Mesenchymal stem cell (in vitro differentiated cells and primary cell): ENCODE measurements around the gene SRXN1.

Experiments used
- DNase-seq: peaks from one replicate; pipeline ENCODE4 v3.0.0-alpha.2; 2013
- H2AFZ ChIP-seq: one replicate; pipeline ENCODE4 v1.6.1; 2013; ENCODE audit warnings: low read depth, mild to moderate bottlenecking, control low read depth, inconsistent platforms, low read length, moderate library complexity
- H2AK5ac ChIP-seq: 2 replicates; pipeline ENCODE4 v1.6.1; 2013; ENCODE audit warnings: low read length, moderate library complexity, mild to moderate bottlenecking, inconsistent platforms; ENCODE audit not compliant: severe bottlenecking
- H2BK120ac ChIP-seq: one replicate; pipeline ENCODE4 v1.6.1; 2013; ENCODE audit warnings: low read depth, mild to moderate bottlenecking, inconsistent platforms, low read length, moderate library complexity
- H2BK12ac ChIP-seq, 2 experiments: one replicate each; pipeline ENCODE4 v1.6.1; 2013; ENCODE audit warnings: inconsistent platforms in 2 of 2, low read length in 2 of 2, mild to moderate bottlenecking in 2 of 2, moderate library complexity in 2 of 2, control low read depth in 1 of 2
- H2BK15ac ChIP-seq: one replicate; pipeline ENCODE4 v1.6.1; 2013; ENCODE audit warnings: mild to moderate bottlenecking, low read depth, inconsistent platforms; ENCODE audit not compliant: poor library complexity, severe bottlenecking
- H2BK5ac ChIP-seq: 2 replicates; pipeline ENCODE4 v1.6.1; 2013; ENCODE audit warnings: low read depth, mild to moderate bottlenecking, low read length, control low read depth, inconsistent platforms; ENCODE audit not compliant: poor library complexity, severe bottlenecking
- H3K14ac ChIP-seq, 2 experiments: one replicate each; pipeline ENCODE4 v1.6.1; 2013; ENCODE audit warnings: inconsistent platforms in 2 of 2, low read length in 2 of 2, control low read depth in 1 of 2, mild to moderate bottlenecking in 1 of 2, moderate library complexity in 1 of 2
- H3K18ac ChIP-seq, 2 experiments: one replicate each; pipeline ENCODE4 v1.6.1; 2013; ENCODE audit warnings: inconsistent platforms in 2 of 2, low read length in 2 of 2, control low read depth in 1 of 2, low read depth in 1 of 2, mild to moderate bottlenecking in 1 of 2
- H3K23ac ChIP-seq, 2 experiments: one replicate each; pipeline ENCODE4 v1.6.1; 2013; ENCODE audit warnings: inconsistent platforms in 2 of 2, low read length in 2 of 2, mild to moderate bottlenecking in 2 of 2, moderate library complexity in 2 of 2, control low read depth in 1 of 2
- H3K27ac ChIP-seq: 2 replicates; pipeline ENCODE4 v1.5.1; 2013; ENCODE audit warnings: mild to moderate bottlenecking, moderate library complexity, low read length, control low read depth, inconsistent platforms; ENCODE audit not compliant: poor library complexity, severe bottlenecking
- H3K27me3 ChIP-seq, 2 experiments: 2 replicates each; pipeline versions ENCODE4 v1.6.1 to v1.7.0; 2013; ENCODE audit warnings: low read length in 2 of 2, mild to moderate bottlenecking in 2 of 2, moderate library complexity in 2 of 2, control low read depth in 1 of 2, inconsistent platforms in 1 of 2; ENCODE audit not compliant: control insufficient read depth in 1 of 2, insufficient read depth in 1 of 2
- H3K36me3 ChIP-seq, 2 experiments: 2 replicates each; pipeline versions ENCODE4 v1.6.1 to v1.7.0; 2013; ENCODE audit warnings: low read length in 2 of 2, control low read depth in 1 of 2, inconsistent platforms in 1 of 2, low read depth in 1 of 2, mild to moderate bottlenecking in 1 of 2; ENCODE audit not compliant: insufficient read depth in 2 of 2, control insufficient read depth in 1 of 2
- H3K4ac ChIP-seq, 2 experiments: one replicate each; pipeline ENCODE4 v1.6.1; 2013; ENCODE audit warnings: inconsistent platforms in 2 of 2, low read length in 2 of 2, mild to moderate bottlenecking in 2 of 2, moderate library complexity in 2 of 2, control low read depth in 1 of 2, low read depth in 1 of 2
- H3K4me1 ChIP-seq: 2 replicates; pipeline ENCODE4 v1.6.1; 2013; ENCODE audit warnings: low read depth, low read length, control low read depth; ENCODE audit not compliant: control insufficient read depth, insufficient read depth
- H3K4me2 ChIP-seq: 2 replicates; pipeline ENCODE4 v1.6.1; 2013; ENCODE audit warnings: low read length, mild to moderate bottlenecking, inconsistent platforms; ENCODE audit not compliant: poor library complexity, severe bottlenecking
- H3K4me3 ChIP-seq, 2 experiments: 2 replicates each; pipeline versions ENCODE4 v1.5.1 to v1.7.0; 2013; ENCODE audit warnings: low read length in 2 of 2, mild to moderate bottlenecking in 2 of 2, control low read depth in 1 of 2, low read depth in 1 of 2; ENCODE audit not compliant: insufficient read depth in 1 of 2
- H3K79me1 ChIP-seq: replicated peaks from 2 replicates; pipeline ENCODE4 v1.6.1; 2013; ENCODE audit warnings: mild to moderate bottlenecking, control low read depth, low read length, inconsistent platforms; ENCODE audit not compliant: poor library complexity, severe bottlenecking
- H3K9ac ChIP-seq: 2 replicates; pipeline ENCODE4 v1.7.0; 2013; ENCODE audit warnings: mild to moderate bottlenecking, low read length, moderate library complexity
- H3K9me3 ChIP-seq: 2 replicates; pipeline ENCODE4 v1.7.0; 2013; ENCODE audit warnings: mild to moderate bottlenecking, low read length; ENCODE audit not compliant: control insufficient read depth
- H4K8ac ChIP-seq: one replicate; pipeline ENCODE4 v1.6.1; 2013; ENCODE audit warnings: inconsistent platforms, mild to moderate bottlenecking, low read length, moderate library complexity
- H4K91ac ChIP-seq: one replicate; pipeline ENCODE4 v1.6.1; 2013; ENCODE audit warnings: mild to moderate bottlenecking, low read length, inconsistent platforms
- WGBS: methylation state at CpG from one replicate; pipeline ENCODE4 v1.1.7; 2013; ENCODE audit warnings: mixed read lengths; 5-methylcytosine and 5-hydroxymethylcytosine counted together

The SRXN1 gene

DNA sequence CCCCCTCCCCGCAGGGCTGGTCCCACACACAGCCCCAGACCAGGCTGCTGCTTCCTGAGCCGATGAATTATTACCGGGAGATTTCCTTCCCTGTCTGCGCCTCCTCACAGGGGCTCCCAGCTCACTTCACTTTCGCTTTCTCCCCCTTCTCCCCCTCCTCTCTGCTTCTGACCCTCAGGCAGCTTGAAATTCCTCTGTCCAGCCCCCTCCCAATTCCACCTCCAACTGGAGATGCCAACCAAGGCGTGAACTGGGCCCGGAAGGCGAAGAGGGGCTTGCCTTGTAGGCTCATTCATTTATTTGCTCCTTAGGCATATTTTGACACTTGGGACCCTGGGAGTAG, 41.2 kb downstream of the SRXN1 start:
- Histone ChIP-seq H3K4me3 (no peak overlapping the region), H3K79me1 (no peaks in the 10 kb centered on the region), H2BK12ac (no peak overlapping the region), H2AFZ (no peak overlapping the region), H4K91ac (no peak overlapping the region), H2BK120ac (no peak overlapping the region), H4K8ac (no peak overlapping the region), H3K14ac (no peak overlapping the region), H2AK5ac (no peak overlapping the region), H3K36me3 (no peaks in the 10 kb centered on the region), H3K4me1 (peaks cover 12% of the 10 kb centered on the region), H2BK15ac (no peak overlapping the region), H3K27ac (no peak overlapping the region), H3K9ac (no peak overlapping the region), H2BK5ac (no peak overlapping the region), H3K18ac (no peak overlapping the region), H3K23ac (no peak overlapping the region), H3K4ac (no peak overlapping the region), H3K27me3 (peaks cover 76 to 81% of the 10 kb centered on the region in 2 experiments), H3K4me2 (no peak overlapping the region), H3K9me3 (no peaks in the 10 kb centered on the region)
- no peak for DNase-seq
- 18% methylated on average over 8 of the region's 8 CpGs for WGBS

DNA sequence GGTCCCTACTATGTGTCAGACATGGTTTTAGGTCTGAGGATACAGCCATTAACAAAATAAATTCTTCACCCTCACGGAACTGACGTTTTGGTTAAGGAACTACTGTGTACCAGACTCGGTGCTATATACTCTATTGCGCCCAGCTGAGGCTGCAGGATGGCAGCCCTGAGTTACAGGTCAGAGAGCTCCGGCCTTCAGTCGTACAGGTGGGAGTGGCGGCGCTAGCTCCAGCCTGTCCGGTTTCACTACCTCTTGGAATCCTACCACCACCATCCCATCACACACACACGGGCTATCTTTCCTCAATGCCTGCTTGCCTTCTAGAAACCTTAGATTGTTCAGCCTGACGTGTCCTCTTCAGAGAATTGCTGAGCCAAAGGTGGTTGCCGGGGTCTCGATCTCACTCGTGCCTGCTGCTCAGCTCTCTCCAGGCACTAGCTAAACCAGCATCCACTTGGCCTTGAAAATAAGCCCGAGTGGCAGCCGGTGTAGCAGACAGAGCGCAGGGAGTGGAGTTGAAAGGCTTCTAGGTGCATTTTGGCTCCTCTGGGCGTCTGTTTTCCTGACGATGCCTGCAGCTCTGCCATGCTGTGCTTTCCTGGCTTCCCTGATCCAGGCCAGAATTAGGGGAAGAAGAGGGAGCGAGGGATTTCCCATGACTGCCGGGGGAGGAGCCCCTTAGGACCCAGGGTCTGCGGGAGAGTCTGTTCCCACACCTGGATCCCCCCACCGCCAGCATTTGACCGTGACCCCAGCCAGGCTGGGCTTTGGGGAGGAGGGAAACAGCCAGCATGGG, 41.8 kb downstream of the SRXN1 start:
- no peak for DNase-seq
- H3K27ac ChIP-seq = no peak overlapping the region
- no peak overlapping the region for H3K14ac ChIP-seq
- peak overlapping the region; percentile 20 for H4K8ac ChIP-seq
- H4K91ac ChIP-seq = no peak overlapping the region
- no peak overlapping the region for H2BK12ac ChIP-seq
- H3K4me3 ChIP-seq = no peak overlapping the region
- H3K27me3 ChIP-seq = peaks cover 77 to 83% of the 10 kb centered on the region in 2 experiments
- no peak overlapping the region for H2BK5ac ChIP-seq
- H2BK120ac ChIP-seq = no peak overlapping the region
- H3K9me3 ChIP-seq = no peaks in the 10 kb centered on the region
- no peak overlapping the region for H3K4ac ChIP-seq
- H2AFZ ChIP-seq = no peak overlapping the region
- peak overlapping the region in 1 of 2 experiments; percentile 17 for H3K23ac ChIP-seq
- H3K36me3 ChIP-seq = no peaks in the 10 kb centered on the region
- H3K9ac ChIP-seq = no peak overlapping the region
- no peak overlapping the region for H3K18ac ChIP-seq
- no peak overlapping the region for H3K4me2 ChIP-seq
- no peak overlapping the region for H2BK15ac ChIP-seq
- H3K79me1 ChIP-seq = no peaks in the 10 kb centered on the region
- peaks cover 12% of the 10 kb centered on the region for H3K4me1 ChIP-seq
- WGBS = 65% methylated on average over 24 of the region's 24 CpGs
- no peak overlapping the region for H2AK5ac ChIP-seq

DNA sequence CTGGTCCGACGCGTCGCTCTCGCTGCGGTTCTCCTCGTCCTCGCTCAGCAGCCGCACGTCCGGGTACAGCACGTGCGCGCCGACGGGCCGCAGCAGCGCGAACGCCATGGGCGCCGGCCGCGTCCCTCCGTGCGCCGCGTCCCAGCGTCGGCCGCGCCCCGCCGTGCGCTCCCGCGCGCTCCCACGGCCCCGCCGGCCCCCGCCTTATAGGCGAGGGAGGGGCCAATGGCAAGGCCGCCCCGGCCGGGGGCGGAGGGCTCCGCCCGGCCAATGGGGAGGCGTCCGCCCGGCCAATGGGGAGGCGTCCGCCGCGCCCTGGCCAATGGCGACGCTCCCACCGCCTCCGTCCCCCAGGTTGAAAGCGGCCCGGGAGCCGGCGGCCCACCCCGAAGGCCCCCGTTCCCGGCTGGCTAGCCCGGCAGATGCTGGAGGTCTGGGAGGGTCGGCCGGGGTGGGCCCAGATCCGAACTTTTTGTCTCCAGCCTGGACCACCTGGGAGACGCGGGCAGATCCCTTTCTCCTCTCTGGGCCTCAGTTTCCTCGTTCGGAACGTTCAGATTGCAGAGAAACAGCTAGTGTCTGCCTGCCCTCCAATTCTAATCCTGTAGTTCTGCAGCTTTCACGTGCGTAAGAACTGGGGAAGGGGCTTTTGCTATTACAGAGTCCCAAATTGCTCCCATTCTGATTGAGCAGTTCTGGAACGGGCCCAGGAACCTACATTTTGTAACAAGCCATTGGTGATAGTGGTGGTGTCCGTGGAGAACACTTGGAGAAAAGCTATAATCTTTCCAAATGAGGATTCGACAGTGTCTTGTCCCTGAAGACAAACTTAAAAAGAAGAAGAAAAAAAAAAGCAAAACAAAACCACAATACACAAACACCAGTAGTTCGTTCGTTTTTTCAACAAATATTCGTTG, 42.6 kb downstream of the SRXN1 start, which contains the start of gene TCF15:
TSS of gene TCF15 (minus strand) at position 180 of the 917 bp plus-strand sequence. CDS start at position 108, 72 bp downstream.
- WGBS = 16% methylated on average over 79 of the region's 84 CpGs

More for the DNA sequence above, 42.6 kb downstream of the SRXN1 start, which contains the start of gene TCF15:
- no peaks in the 10 kb centered on the region for H3K36me3 ChIP-seq
- H3K4me1 ChIP-seq = peaks cover 12% of the 10 kb centered on the region
- peak within 1 kb of the TSS in 1 of 2 experiments; percentile 14 for H3K4me3 ChIP-seq
- no peak within 1 kb of the TSS for H2BK15ac ChIP-seq
- no peak within 1 kb of the TSS for H2AFZ ChIP-seq
- no peak within 1 kb of the TSS for H3K27ac ChIP-seq
- H3K18ac ChIP-seq = no peak within 1 kb of the TSS
- no peak within 1 kb of the TSS for H3K14ac ChIP-seq
- H3K27me3 ChIP-seq = peaks cover 80 to 85% of the 10 kb centered on the region in 2 experiments
- H2BK12ac ChIP-seq = no peak within 1 kb of the TSS
- H2AK5ac ChIP-seq = no peak within 1 kb of the TSS
- no peaks in the 10 kb centered on the region for H3K79me1 ChIP-seq
- no peak within 1 kb of the TSS for H3K23ac ChIP-seq
- H2BK120ac ChIP-seq = no peak within 1 kb of the TSS
- DNase-seq = no peak
- H4K8ac ChIP-seq = peak within 1 kb of the TSS; percentile 20
- no peaks in the 10 kb centered on the region for H3K9me3 ChIP-seq
- H3K9ac ChIP-seq = no peak within 1 kb of the TSS
- no peak within 1 kb of the TSS for H3K4ac ChIP-seq
- peak within 1 kb of the TSS; percentile 12 for H4K91ac ChIP-seq
- no peak within 1 kb of the TSS for H2BK5ac ChIP-seq
- H3K4me2 ChIP-seq = no peak within 1 kb of the TSS
